Thymus (tissue), 11 donors: ENCODE data around the gene P2RY12. TPM values are rescaled to one million over a fixed set of nuclear protein-coding genes. Genes with fewer than 3 reads are reported as not detected.

Experiments used
- DNase-seq, 9 donors: peaks; one replicate each; pipeline ENCODE4 v3.0.0-alpha.2; 2013; ENCODE audit warnings: low spot score in 9 of 9, low read depth in 6 of 9, missing footprints in 1 of 9
- H3K27ac ChIP-seq, 2 donors: one replicate each; pipeline ENCODE4 v1.5.1; 2013; ENCODE audit warnings: control low read depth in 1 of 2, low read depth in 1 of 2, low read length in 1 of 2, mild to moderate bottlenecking in 1 of 2, moderate library complexity in 1 of 2
- H3K27me3 ChIP-seq, 2 donors: one replicate each; pipeline ENCODE4 v1.5.1; 2013; ENCODE audit warnings: low read length in 1 of 2; ENCODE audit not compliant: control insufficient read depth in 2 of 2, insufficient read depth in 1 of 2
- H3K36me3 ChIP-seq, 2 donors: one replicate each; pipeline ENCODE4 v1.5.1; 2013; ENCODE audit warnings: low read length in 1 of 2, mild to moderate bottlenecking in 1 of 2, moderate library complexity in 1 of 2; ENCODE audit not compliant: control insufficient read depth in 2 of 2, insufficient read depth in 2 of 2
- H3K4me1 ChIP-seq, 2 donors: one replicate each; pipeline ENCODE4 v1.5.1; 2013; ENCODE audit warnings: low read length in 2 of 2; ENCODE audit not compliant: control insufficient read depth in 2 of 2, insufficient read depth in 2 of 2
- H3K4me3 ChIP-seq, 2 donors: one replicate each; pipeline ENCODE4 v1.5.1; 2013; ENCODE audit warnings: low read length in 2 of 2, control low read depth in 1 of 2, mild to moderate bottlenecking in 1 of 2
- H3K9me3 ChIP-seq, 2 donors: one replicate each; pipeline ENCODE4 v1.5.1; 2013; ENCODE audit warnings: low read length in 1 of 2, mild to moderate bottlenecking in 1 of 2; ENCODE audit not compliant: control insufficient read depth in 2 of 2, insufficient read depth in 1 of 2
- WGBS: extraction: QIAGEN DNeasy Blood & Tissue Kit; methylation state at CpG from one replicate; pipeline ENCODE4 v1.1.7; 2013; 5-methylcytosine and 5-hydroxymethylcytosine counted together
- polyA plus RNA-seq: library from polyadenylated mRNA; stranded (reverse); fragments of 200-250 nt; gene quantifications from one replicate; pipeline ENCODE4 v1.2.3, GENCODE V29; 2013
- total RNA-seq: library from RNA; stranded (reverse); fragments of 120-200 nt; gene quantifications from one replicate; pipeline ENCODE4 v1.2.4, GENCODE V29; 2013
- donor health status: healthy.

P2RY12 gene
- total and polyA plus RNA-seq, 2 donors = 0.59 to 2.9 TPM

DNA sequence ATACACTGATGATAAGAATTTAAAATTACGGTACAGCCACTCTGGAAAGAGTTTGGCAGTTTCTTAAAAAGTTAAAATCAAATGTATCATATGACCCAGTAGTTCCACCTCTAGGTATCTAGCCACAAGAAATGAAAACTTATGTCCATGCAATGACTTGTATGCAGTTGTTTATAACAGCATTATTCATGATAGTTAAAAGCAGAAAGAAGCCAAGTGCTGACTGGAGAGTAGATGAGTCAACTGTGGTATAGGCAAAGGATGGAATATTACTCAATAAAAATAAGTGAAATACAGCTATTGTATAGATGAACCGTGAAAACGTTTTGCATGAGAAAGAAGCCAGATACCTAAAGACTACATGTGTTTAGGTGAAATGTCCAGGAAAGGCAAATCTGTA is 82.8 kb downstream of the P2RY12 start:
- peaks cover 0 to 4% of the 10 kb centered on the region in 2 donors for H3K4me1 ChIP-seq
- no peaks in the 10 kb centered on the region for H3K9me3 ChIP-seq
- DNase-seq = no peak
- H3K4me3 ChIP-seq = no peak overlapping the region
- no peaks in the 10 kb centered on the region for H3K27me3 ChIP-seq
- 96% methylated on average over 3 of the region's 3 CpGs for WGBS
- no peaks in the 10 kb centered on the region for H3K36me3 ChIP-seq
- H3K27ac ChIP-seq = no peak overlapping the region

DNA sequence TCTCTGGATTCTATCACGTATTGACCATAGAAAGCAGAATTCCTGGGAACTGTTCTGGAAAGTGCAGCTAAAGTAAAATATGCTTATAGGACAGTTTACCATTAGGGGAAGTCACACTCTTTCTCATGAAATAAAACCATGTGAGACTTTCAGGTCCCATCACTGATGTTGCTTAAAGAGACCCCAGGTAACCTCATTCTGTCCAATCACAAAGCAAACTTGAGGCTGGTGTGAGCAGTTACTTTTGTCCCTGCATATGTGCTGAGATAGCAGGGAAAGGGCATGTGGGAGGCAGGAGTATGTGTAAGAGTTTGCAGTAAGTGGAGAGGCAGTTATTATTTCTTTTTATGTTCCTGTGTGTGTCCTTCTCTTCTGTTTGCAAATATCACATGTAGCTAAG is 84.0 kb downstream of the P2RY12 start:
- no peak for DNase-seq
- peaks cover 0 to 4% of the 10 kb centered on the region in 2 donors for H3K4me1 ChIP-seq
- no peak overlapping the region for H3K4me3 ChIP-seq
- H3K27me3 ChIP-seq = no peaks in the 10 kb centered on the region
- no peaks in the 10 kb centered on the region for H3K36me3 ChIP-seq
- H3K27ac ChIP-seq = no peak overlapping the region
- H3K9me3 ChIP-seq = no peaks in the 10 kb centered on the region
- 97% methylated on average over 1 of the region's 1 CpG for WGBS

DNA sequence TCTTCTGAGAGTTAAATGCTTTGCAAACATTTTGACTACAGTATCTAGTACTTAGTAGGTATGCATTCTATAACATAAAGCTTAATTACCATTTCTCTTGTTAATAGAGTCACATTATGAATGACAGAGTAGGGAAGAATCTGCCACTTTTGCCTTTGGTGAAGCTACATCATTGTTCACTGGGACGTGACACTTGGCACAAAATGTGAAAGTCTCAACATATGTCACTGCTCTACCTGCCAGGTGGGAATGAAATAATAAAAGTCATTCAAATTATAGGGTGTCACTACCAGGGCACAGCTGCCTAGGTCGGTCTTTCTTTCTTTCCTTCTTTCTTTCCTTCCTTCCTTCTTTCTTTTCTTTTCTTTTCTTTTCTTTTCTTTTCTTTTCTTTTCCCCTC is 85.5 kb downstream of the P2RY12 start:
- H3K27ac ChIP-seq = no peak overlapping the region
- H3K4me3 ChIP-seq = no peak overlapping the region
- H3K4me1 ChIP-seq = no peaks in the 10 kb centered on the region
- no peaks in the 10 kb centered on the region for H3K27me3 ChIP-seq
- no peak for DNase-seq
- WGBS = 98% methylated on average over 2 of the region's 2 CpGs
- no peaks in the 10 kb centered on the region for H3K36me3 ChIP-seq
- no peaks in the 10 kb centered on the region for H3K9me3 ChIP-seq

DNA sequence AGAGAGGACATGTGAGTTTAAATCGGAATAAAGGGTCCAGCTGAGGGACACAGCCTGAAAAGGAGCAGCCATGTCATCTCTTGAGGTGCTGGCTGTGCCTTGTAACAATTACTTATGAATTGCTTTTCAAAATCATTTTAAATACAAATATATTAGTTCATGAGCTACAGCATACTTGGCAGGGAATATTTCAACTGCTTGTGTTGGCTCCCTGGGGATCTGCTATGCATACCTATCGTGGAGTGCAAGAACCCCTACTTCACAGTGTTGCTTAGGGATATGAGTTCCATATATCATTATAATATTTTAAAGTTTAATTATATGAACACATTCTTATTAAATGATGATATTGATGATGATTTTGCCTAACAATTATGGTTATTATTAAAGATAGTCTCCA is 87.1 kb downstream of the P2RY12 start:
- no peaks in the 10 kb centered on the region for H3K9me3 ChIP-seq
- DNase-seq = no peak
- no peaks in the 10 kb centered on the region for H3K36me3 ChIP-seq
- H3K27me3 ChIP-seq = no peaks in the 10 kb centered on the region
- H3K27ac ChIP-seq = no peak overlapping the region
- WGBS = 74% methylated on average over 2 of the region's 2 CpGs
- no peak overlapping the region for H3K4me3 ChIP-seq
- H3K4me1 ChIP-seq = no peaks in the 10 kb centered on the region

DNA sequence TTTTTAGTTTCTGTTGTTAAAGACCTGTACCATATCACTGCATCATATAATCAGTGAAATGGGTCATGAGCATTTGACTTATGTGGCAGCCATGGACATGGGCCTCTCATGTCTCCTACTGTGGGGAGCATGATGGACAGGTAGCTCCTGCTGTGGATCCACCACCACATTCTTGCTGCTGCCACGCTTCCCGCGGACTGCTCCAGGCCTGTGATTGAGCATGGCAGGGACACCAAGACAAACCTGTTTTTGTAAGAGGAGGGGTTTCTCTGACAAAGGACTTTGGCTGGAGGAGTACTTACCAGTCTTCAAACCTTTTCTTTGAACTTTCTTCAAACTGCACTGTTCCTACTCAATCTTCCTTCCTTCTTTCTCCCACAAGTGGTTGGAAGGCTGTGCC is 88.3 kb downstream of the P2RY12 start:
- H3K9me3 ChIP-seq = no peaks in the 10 kb centered on the region
- H3K4me1 ChIP-seq = no peaks in the 10 kb centered on the region
- no peak for DNase-seq
- 98% methylated on average over 3 of the region's 3 CpGs for WGBS
- H3K36me3 ChIP-seq = no peaks in the 10 kb centered on the region
- no peak overlapping the region for H3K4me3 ChIP-seq
- no peaks in the 10 kb centered on the region for H3K27me3 ChIP-seq
- no peak overlapping the region for H3K27ac ChIP-seq

DNA sequence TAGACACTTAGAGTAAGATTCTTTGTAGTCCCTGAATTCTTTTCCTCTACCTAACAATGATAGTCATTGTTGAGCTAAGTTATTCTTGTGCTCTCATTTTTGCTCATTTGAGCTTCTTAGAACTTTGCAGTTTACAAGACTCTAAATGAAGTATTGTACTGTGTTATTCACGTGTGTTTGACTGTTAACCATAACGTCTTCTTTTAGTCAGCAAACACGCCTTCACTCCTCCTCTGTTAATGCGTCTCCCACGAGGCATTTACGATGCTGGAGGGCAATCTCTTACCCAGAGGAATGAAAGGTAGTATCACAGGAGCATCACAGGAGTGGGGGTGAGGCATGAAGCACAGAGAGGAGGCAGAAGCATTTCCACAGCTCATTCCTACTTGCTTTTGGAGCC is 91.4 kb downstream of the P2RY12 start:
- 96% methylated on average over 6 of the region's 6 CpGs for WGBS
- Histone ChIP-seq H3K27me3 (no peaks in the 10 kb centered on the region), H3K27ac (no peak overlapping the region), H3K4me1 (no peaks in the 10 kb centered on the region), H3K9me3 (no peaks in the 10 kb centered on the region), H3K4me3 (no peak overlapping the region), H3K36me3 (no peaks in the 10 kb centered on the region)
- DNase-seq = no peak

DNA sequence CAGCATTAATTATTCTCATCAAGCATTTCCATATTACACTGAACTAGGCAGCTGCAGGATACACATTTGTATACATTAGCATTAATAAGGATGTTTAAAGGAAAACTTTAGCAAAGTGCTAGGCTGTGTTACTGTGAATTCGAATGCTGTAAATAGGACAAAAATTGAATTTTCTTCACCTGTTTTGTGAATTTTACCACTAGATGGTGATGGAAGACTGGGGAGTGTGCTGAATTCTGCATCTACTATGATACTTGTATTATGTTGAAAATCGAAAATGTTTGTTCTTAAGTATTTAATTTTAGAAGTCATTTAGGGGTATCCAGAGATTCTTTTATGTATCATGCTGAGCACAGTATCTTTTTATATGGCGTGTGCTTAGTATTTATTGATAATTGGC is 93.9 kb downstream of the P2RY12 start:
- WGBS = 91% methylated on average over 3 of the region's 3 CpGs

DNA sequence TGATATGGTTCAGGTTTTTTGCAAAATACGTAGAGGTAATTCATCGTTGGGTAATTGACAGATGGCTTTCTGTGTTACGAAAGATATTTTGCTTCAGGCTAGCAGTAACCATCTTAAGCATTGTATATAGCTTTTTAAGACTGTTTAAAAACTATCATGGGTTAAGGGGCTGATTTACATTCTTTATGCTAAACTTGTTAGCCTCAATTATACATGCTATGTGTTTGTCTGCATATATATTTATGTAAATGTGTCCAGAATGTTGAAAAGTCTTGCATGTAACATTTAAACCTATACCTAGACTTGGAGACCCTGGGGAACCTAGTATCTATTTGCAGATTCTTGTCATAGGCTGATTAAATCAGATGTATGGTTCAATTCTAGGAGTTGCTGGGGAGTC is 95.1 kb downstream of the P2RY12 start:
- Histone ChIP-seq H3K9me3 (no peaks in the 10 kb centered on the region), H3K27ac (no peak overlapping the region), H3K36me3 (no peaks in the 10 kb centered on the region), H3K4me3 (no peak overlapping the region), H3K4me1 (peaks cover 0 to 3% of the 10 kb centered on the region in 2 donors), H3K27me3 (no peaks in the 10 kb centered on the region)
- 46% methylated on average over 3 of the region's 3 CpGs for WGBS
- no peak for DNase-seq

More for the DNA sequence above, 93.9 kb downstream of the P2RY12 start:
- Histone ChIP-seq H3K36me3 (no peaks in the 10 kb centered on the region), H3K27me3 (no peaks in the 10 kb centered on the region), H3K9me3 (no peaks in the 10 kb centered on the region), H3K4me3 (no peak overlapping the region), H3K4me1 (no peaks in the 10 kb centered on the region), H3K27ac (no peak overlapping the region)
- DNase-seq = peak in 1 of 9 donors; percentile 27
